Psoas muscle (tissue), 8 donors: ENCODE results near the gene CTF1. TPM values are rescaled to one million over a fixed set of nuclear protein-coding genes. Genes with fewer than 3 reads are reported as not detected.
A peak's percentile ranks its signal among the peaks of the same experiment; 100 is the strongest.

Experiments used
- ATAC-seq, 4 donors: fragments of 200-7000 bp; cut with Tn5 transposase; one replicate each; pipeline ENCODE4 v1.9.1; 2020; ENCODE audit warnings: moderate library complexity in 3 of 4, mild to moderate bottlenecking in 2 of 4
- DNase-seq, 2 donors: peaks; one replicate each; pipeline ENCODE4 v3.0.0-alpha.2; 2020
- H3K27ac ChIP-seq: fragments of 200-600 bp; one replicate; pipeline ENCODE4 v1.8.0; 2022
- H3K27me3 ChIP-seq, 3 donors: fragments of 200-600 bp in 1 of 3; one replicate each; pipeline versions ENCODE4 v1.6.1 to v1.8.0; 2013 to 2022; ENCODE audit warnings: low read length in 2 of 3, mild to moderate bottlenecking in 2 of 3, moderate library complexity in 1 of 3; ENCODE audit not compliant: insufficient read depth in 3 of 3
- H3K36me3 ChIP-seq, 2 donors: fragments of 200-600 bp in 1 of 2; one replicate each; pipeline versions ENCODE4 v1.6.1 to v1.8.0; 2013 to 2022; ENCODE audit warnings: low read depth in 1 of 2, mild to moderate bottlenecking in 1 of 2, moderate library complexity in 1 of 2; ENCODE audit not compliant: insufficient read depth in 1 of 2
- H3K4me1 ChIP-seq: fragments of 200-600 bp; one replicate; pipeline ENCODE4 v1.8.0; 2022
- H3K4me3 ChIP-seq: fragments of 200-600 bp; one replicate; pipeline ENCODE4 v1.8.0; 2022; ENCODE audit warnings: mild to moderate bottlenecking
- H3K9me3 ChIP-seq: fragments of 200-600 bp; one replicate; pipeline ENCODE4 v1.8.0; 2022
- WGBS, 3 donors: extraction: QIAGEN DNeasy Blood & Tissue Kit; methylation state at CpG; one replicate each; pipeline versions ENCODE4 v1.1.6 to v1.1.7; 2013; 5-methylcytosine and 5-hydroxymethylcytosine counted together
- intact Hi-C, 2 donors: fragments of 100-400 bp; cut with DNase I; formaldehyde crosslinking; loops; one replicate each; pipeline versions ENCODE4 v1.11.0 to v1.14.2; 2022
- polyA plus RNA-seq, 3 donors: library from polyadenylated mRNA; stranded (reverse); fragments of 200-250 nt; gene quantifications; one replicate each; pipeline ENCODE4 v1.2.3, GENCODE V29; 2013
- total RNA-seq, 4 donors: library from RNA; stranded (reverse); fragmentation: NEBNext Ultra II Directional in 2 of 4; extraction: Animal tissue kit (Norgen Biotek cat#: 25700) in 2 of 4; gene quantifications; one replicate each; pipeline versions ENCODE4 v1.2.1 to v1.2.4, GENCODE V29; 2021 to 2023
- TF ChIP-seq, protein P1 (sequence below): fragments of 200-600 bp; IDR thresholded peaks from one replicate; pipeline ENCODE4 v1.8.0; 2022; ENCODE audit warnings: antibody characterized with exemption
- donor health status: healthy with polysubstance abuse.
- donor health status: DM: no; HTN: no; CAD: no; lungs with moderate emphysema.
- donor health status: Bipolar disorder and iron deficiency.
- donor health status: healthy.
- donor health status: DM: yes; HTN: yes; CAD: no.
- donor health status: DM: no; HTN: no; CAD: no.
- donor health status: DM: no; HTN: no; CAD: no.
- donor health status: DM: yes; HTN: yes; CAD: no.

The CTF1 gene
- total and polyA plus RNA-seq, 7 donors = 4.9 to 16.6 (median 8.5) TPM

DNA sequence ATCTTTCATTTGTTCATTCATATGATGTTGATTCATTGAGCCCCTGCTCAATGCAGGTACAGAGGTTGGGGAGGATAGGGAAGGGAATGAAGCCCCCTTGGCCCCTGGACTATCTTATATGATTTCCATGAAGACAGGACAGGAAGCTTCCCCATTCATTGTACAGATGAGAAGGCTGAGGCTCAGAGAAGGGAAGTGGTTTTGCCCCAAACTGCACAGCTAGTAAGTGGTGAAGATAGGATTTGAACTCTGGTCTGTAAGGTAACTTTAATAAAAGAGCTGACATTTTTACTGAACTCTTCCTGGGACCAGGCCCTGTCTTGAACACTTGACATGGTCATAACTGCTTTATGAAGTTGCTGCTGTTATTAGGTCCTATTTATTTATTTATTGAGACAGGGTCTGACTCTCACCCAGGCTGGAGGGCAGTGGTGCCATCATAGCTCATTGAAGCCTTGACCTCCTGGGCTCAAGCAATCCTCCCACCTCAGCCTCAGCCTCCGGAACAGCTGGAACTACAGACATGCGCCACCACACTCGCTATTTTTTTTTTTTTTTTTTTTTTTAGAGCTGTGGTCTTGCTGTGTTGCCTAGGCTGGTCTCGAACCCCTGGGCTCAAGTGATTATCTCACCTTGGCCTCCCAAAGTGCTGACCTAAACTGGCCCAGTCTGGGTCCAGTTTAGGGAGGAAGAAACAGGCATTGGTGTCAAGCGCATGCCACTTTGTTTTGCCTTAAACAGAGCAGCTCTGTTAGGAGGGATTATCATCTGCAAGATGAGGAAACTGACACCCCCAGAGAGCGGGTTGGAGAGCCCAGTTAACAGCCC lies 5.0 kb downstream of the CTF1 start:
- intact Hi-C loops = loop anchor here (2.0 kb wide), 1 partner anchor 57 kb away; no protein-coding TSS in a partner anchor
- no peak for ATAC-seq
- Histone ChIP-seq H3K4me1 (peaks cover 14% of the 10 kb centered on the region), H3K4me3 (peak overlapping the region; percentile 65), H3K9me3 (no peaks in the 10 kb centered on the region), H3K27ac (peak overlapping the region; percentile 88), H3K36me3 (peaks cover 0 to 5% of the 10 kb centered on the region in 2 donors), H3K27me3 (no peaks in the 10 kb centered on the region)
- 30 to 49% (median 30%) methylated on average over 5 to 6 of the region's 6 CpGs for WGBS, 3 donors
- TF ChIP-seq, protein P1, sequence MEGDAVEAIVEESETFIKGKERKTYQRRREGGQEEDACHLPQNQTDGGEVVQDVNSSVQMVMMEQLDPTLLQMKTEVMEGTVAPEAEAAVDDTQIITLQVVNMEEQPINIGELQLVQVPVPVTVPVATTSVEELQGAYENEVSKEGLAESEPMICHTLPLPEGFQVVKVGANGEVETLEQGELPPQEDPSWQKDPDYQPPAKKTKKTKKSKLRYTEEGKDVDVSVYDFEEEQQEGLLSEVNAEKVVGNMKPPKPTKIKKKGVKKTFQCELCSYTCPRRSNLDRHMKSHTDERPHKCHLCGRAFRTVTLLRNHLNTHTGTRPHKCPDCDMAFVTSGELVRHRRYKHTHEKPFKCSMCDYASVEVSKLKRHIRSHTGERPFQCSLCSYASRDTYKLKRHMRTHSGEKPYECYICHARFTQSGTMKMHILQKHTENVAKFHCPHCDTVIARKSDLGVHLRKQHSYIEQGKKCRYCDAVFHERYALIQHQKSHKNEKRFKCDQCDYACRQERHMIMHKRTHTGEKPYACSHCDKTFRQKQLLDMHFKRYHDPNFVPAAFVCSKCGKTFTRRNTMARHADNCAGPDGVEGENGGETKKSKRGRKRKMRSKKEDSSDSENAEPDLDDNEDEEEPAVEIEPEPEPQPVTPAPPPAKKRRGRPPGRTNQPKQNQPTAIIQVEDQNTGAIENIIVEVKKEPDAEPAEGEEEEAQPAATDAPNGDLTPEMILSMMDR = no peak
- no peak for DNase-seq

DNA sequence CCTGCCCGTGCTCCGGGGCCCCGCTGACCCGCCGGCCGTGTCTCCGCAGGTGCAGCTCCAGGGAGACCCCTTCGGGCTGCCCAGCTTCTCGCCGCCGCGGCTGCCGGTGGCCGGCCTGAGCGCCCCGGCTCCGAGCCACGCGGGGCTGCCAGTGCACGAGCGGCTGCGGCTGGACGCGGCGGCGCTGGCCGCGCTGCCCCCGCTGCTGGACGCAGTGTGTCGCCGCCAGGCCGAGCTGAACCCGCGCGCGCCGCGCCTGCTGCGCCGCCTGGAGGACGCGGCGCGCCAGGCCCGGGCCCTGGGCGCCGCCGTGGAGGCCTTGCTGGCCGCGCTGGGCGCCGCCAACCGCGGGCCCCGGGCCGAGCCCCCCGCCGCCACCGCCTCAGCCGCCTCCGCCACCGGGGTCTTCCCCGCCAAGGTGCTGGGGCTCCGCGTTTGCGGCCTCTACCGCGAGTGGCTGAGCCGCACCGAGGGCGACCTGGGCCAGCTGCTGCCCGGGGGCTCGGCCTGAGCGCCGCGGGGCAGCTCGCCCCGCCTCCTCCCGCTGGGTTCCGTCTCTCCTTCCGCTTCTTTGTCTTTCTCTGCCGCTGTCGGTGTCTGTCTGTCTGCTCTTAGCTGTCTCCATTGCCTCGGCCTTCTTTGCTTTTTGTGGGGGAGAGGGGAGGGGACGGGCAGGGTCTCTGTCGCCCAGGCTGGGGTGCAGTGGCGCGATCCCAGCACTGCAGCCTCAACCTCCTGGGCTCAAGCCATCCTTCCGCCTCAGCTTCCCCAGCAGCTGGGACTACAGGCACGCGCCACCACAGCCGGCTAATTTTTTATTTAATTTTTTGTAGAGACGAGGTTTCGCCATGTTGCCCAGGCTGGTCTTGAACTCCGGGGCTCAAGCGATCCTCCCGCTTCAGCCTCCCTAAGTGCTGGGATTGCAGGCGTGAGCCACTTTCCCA lies 5.9 kb downstream of the CTF1 start:
- TF ChIP-seq, protein P1 = peak; percentile 63
- H3K4me1 ChIP-seq = peaks cover 12% of the 10 kb centered on the region
- DNase-seq (peak; percentile 74 to 87), ATAC-seq (peak; percentile 85 to 91 (median 86))
- H3K4me3 ChIP-seq = peak overlapping the region; percentile 65
- peaks cover 0 to 5% of the 10 kb centered on the region in 2 donors for H3K36me3 ChIP-seq
- H3K27me3 ChIP-seq = no peaks in the 10 kb centered on the region
- H3K9me3 ChIP-seq = no peaks in the 10 kb centered on the region
- intact Hi-C loops = loop anchor here (2.0 kb wide), 1 partner anchor 58 kb away; no protein-coding TSS in a partner anchor
- H3K27ac ChIP-seq = peak overlapping the region; percentile 88
- 7 to 17% (median 8%) methylated on average over 51 to 99 of the region's 99 CpGs for WGBS, 3 donors

DNA sequence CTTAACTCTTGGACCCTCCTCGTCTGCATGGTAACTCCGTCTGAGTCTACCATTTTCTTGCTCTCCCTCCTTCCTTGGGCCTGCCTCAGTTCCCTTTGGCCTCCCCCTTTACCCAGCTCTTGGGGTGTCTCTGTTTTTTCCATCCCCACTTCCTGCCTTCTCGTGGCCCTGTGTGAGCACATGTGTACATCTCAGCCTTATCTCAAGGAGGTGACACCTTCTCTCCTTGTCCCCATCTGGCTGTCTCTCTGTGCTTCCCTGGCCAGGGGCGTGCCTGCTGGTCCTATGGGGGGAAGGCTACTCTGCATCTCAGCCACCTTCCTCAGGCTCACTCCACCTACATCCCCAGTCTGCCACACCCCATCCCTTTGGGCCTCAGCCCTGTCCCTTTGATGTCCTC lies 6.6 kb downstream of the CTF1 start:
- TF ChIP-seq, protein P1 = no peak
- no peak for DNase-seq
- H3K27ac ChIP-seq = peak overlapping the region; percentile 88
- WGBS, 3 donors = 76 to 80% (median 78%) methylated on average over 4 of the region's 4 CpGs
- H3K36me3 ChIP-seq = peaks cover 0 to 5% of the 10 kb centered on the region in 2 donors
- ATAC-seq = peak in 1 of 4 donors; percentile 19
- H3K27me3 ChIP-seq = no peaks in the 10 kb centered on the region
- peak overlapping the region; percentile 65 for H3K4me3 ChIP-seq
- intact Hi-C loops = loop anchor here (2.0 kb wide), 1 partner anchor 58 kb away; no protein-coding TSS in a partner anchor
- no peaks in the 10 kb centered on the region for H3K9me3 ChIP-seq
- peaks cover 9% of the 10 kb centered on the region for H3K4me1 ChIP-seq

DNA sequence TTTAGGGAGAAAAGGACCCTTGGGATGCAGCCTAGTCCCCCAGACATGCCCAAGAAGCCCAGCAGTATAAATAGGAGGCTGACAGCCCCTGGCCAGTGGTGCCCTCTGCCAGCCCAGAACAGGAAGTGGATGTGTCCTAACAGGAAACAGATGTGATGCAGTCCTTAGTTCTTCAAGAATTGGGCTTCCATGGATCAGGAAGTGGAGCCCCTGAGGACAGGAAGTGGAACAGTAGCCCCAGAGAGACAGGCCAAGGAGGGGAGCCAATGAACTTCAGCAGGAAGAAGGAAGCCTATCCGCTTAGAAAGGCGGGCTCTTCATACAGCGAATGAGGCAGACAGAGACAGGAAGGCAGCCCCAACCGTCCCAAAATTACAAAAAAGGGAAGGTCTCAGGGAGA lies 7.2 kb downstream of the CTF1 start:
- intact Hi-C loops = loop anchor here (2.0 kb wide), 1 partner anchor 59 kb away; no protein-coding TSS in a partner anchor
- Histone ChIP-seq H3K9me3 (no peaks in the 10 kb centered on the region), H3K4me1 (peaks cover 9% of the 10 kb centered on the region), H3K36me3 (peaks cover 0 to 5% of the 10 kb centered on the region in 2 donors), H3K27ac (peak overlapping the region; percentile 88), H3K27me3 (no peaks in the 10 kb centered on the region), H3K4me3 (no peak overlapping the region)
- WGBS, 3 donors = 57 to 62% (median 59%) methylated on average over 4 of the region's 4 CpGs
- ATAC-seq (peak in 2 of 4 donors; percentile 17 to 23), DNase-seq (no peak)
- TF ChIP-seq, protein P1 = no peak
